GM23248 (cell line): Measurements from ENCODE around the gene ERC1. TPM values are rescaled to one million over a fixed set of nuclear protein-coding genes. Genes with fewer than 3 reads are reported as not detected.

ENCODE experiments used
- DNase-seq: peaks from one replicate; pipeline ENCODE4 v3.0.0-alpha.2; 2015
- H2AFZ ChIP-seq: fragments of 200-600 bp; sonication (generic); 2 replicates; pipeline ENCODE4 v1.6.1; 2016; ENCODE audit warnings: antibody characterized with exemption
- H3F3A ChIP-seq: fragments of 200-600 bp; sonication (generic); 2 replicates; pipeline ENCODE4 v1.6.1; 2016; ENCODE audit warnings: mild to moderate bottlenecking, antibody characterized with exemption, mixed run types; ENCODE audit not compliant: insufficient read depth
- H3K27ac ChIP-seq: fragments of 200-600 bp; sonication (generic); 2 replicates; pipeline ENCODE4 v1.5.1; 2016; ENCODE audit warnings: mild to moderate bottlenecking
- H3K27me3 ChIP-seq: fragments of 200-600 bp; sonication (generic); replicated peaks from 2 replicates; pipeline ENCODE4 v1.6.1; 2016; ENCODE audit warnings: mild to moderate bottlenecking; ENCODE audit not compliant: insufficient read depth
- H3K36me3 ChIP-seq: fragments of 200-600 bp; sonication (generic); 2 replicates; pipeline ENCODE4 v1.6.1; 2016; ENCODE audit warnings: low read depth, mild to moderate bottlenecking
- H3K4me1 ChIP-seq: fragments of 200-600 bp; sonication (generic); 2 replicates; pipeline ENCODE4 v1.6.1; 2016; ENCODE audit warnings: mild to moderate bottlenecking; ENCODE audit not compliant: insufficient read depth
- H3K4me2 ChIP-seq: fragments of 200-600 bp; sonication (generic); one replicate; pipeline ENCODE4 v1.6.1; 2016; ENCODE audit warnings: mild to moderate bottlenecking; ENCODE audit not compliant: unreplicated experiment
- H3K4me3 ChIP-seq: fragments of 200-600 bp; sonication (generic); 2 replicates; pipeline ENCODE4 v1.5.1; 2016; ENCODE audit warnings: mild to moderate bottlenecking
- H3K79me2 ChIP-seq: fragments of 200-600 bp; sonication (generic); 2 replicates; pipeline ENCODE4 v1.6.1; 2016; ENCODE audit warnings: mild to moderate bottlenecking; ENCODE audit not compliant: insufficient read depth
- H3K9ac ChIP-seq: fragments of 200-600 bp; sonication (generic); 2 replicates; pipeline ENCODE4 v1.6.1; 2016; ENCODE audit warnings: mild to moderate bottlenecking
- H3K9me2 ChIP-seq: fragments of 200-600 bp; sonication (generic); 2 replicates; pipeline ENCODE4 v1.6.1; 2016; ENCODE audit warnings: mixed run types, mild to moderate bottlenecking, moderate library complexity; ENCODE audit not compliant: insufficient read depth
- H3K9me3 ChIP-seq: fragments of 200-600 bp; sonication (generic); one replicate; pipeline ENCODE4 v1.6.1; 2017; ENCODE audit warnings: low read depth
- H4K20me1 ChIP-seq: fragments of 200-600 bp; sonication (generic); 2 replicates; pipeline ENCODE4 v1.6.0; 2016; ENCODE audit not compliant: insufficient read depth
- EZH2 ChIP-seq: fragments of 200-600 bp; sonication (generic); IDR thresholded peaks from 2 replicates; pipeline ENCODE4 v1.6.1; 2018; ENCODE audit warnings: antibody characterized with exemption, mild to moderate bottlenecking; ENCODE audit not compliant: insufficient read depth, poor library complexity, severe bottlenecking
- EZH2phosphoT487 ChIP-seq: fragments of 200-600 bp; sonication (generic); IDR thresholded peaks from 2 replicates; pipeline ENCODE4 v1.6.1; 2018; ENCODE audit warnings: antibody characterized with exemption, moderate library complexity, mild to moderate bottlenecking, low read depth; ENCODE audit not compliant: insufficient read depth
- WGBS, 2 experiments: methylation state at CpG; one replicate each; pipeline ENCODE4 v1.1.6; 2015 to 2017; ENCODE audit warnings: low lambda C conversion rate in 2 of 2, low coverage in 1 of 2; ENCODE audit errors: missing lambda C conversion rate in 2 of 2; 5-methylcytosine and 5-hydroxymethylcytosine counted together
- in situ Hi-C: fragments of 300-500 bp; cut with MboI; formaldehyde crosslinking; loops from 2 replicates; pipeline ENCODE4 v1.15.0; 2020
- polyA plus RNA-seq: library from polyadenylated mRNA; unstranded; fragments of >200 nt; fragmentation: Nextera tagmentation; extraction: Ambion mirVana; gene quantifications from 2 replicates; pipeline ENCODE4 v1.2.1, GENCODE V29; 2016
- total RNA-seq: library from RNA; depleted of rRNA; stranded (reverse); fragments of >200 nt; shearing (Covaris generic); gene quantifications from 2 replicates; pipeline ENCODE4 v1.2.3, GENCODE V29; 2014

ERC1 gene
- total and polyA plus RNA-seq, 2 experiments from 2014 or later = 21.5 to 23.3 TPM

- H3K27ac ChIP-seq = peak overlapping the region; percentile 70
- peak overlapping the region; percentile 37; the same call in 1 of the 2 replicates for H3K9ac ChIP-seq
- in situ Hi-C loops = loop anchor here (10.0 kb wide), 1 partner anchor 469 kb away; no protein-coding TSS in a partner anchor
Measured at GRCh38 chr12:1115484-1116231, 124.6 kb downstream of the ERC1 start.

GRCh38 chr12:1117371-1117770, 126.3 kb downstream of the ERC1 start:
- H3K9me2 ChIP-seq = no peaks in the 10 kb centered on the region
- peaks cover 37% of the 10 kb centered on the region for H3F3A ChIP-seq
- no peak overlapping the region for H3K27ac ChIP-seq
- peak; percentile 41 for DNase-seq
- peaks cover 28% of the 10 kb centered on the region for H3K4me1 ChIP-seq
- in situ Hi-C loops = loop anchor here (10.0 kb wide), 1 partner anchor 467 kb away; no protein-coding TSS in a partner anchor
- H4K20me1 ChIP-seq = no peaks in the 10 kb centered on the region
- H2AFZ ChIP-seq = no peak overlapping the region
- H3K9me3 ChIP-seq = no peaks in the 10 kb centered on the region
- no peak overlapping the region for H3K4me3 ChIP-seq
- no peak overlapping the region for H3K4me2 ChIP-seq
- 65 to 67% methylated on average over 6 of the region's 6 CpGs for WGBS, 2 experiments
- H3K36me3 ChIP-seq = peaks cover 4% of the 10 kb centered on the region; the same call in 1 of the 2 replicates
- H3K79me2 ChIP-seq = peaks cover 35% of the 10 kb centered on the region
- H3K27me3 ChIP-seq = no peaks in the 10 kb centered on the region
- no peak overlapping the region for H3K9ac ChIP-seq
- no peak for TF ChIP-seq EZH2
- TF ChIP-seq EZH2phosphoT487 = no peak

More at GRCh38 chr12:1115484-1116231, 124.6 kb downstream of the ERC1 start:
- Histone ChIP-seq H3K4me2 (peak overlapping the region; percentile 66), H3K27me3 (no peaks in the 10 kb centered on the region), H3F3A (peaks cover 37% of the 10 kb centered on the region), H3K4me1 (peaks cover 28% of the 10 kb centered on the region), H3K36me3 (peaks cover 4% of the 10 kb centered on the region; the same call in 1 of the 2 replicates), H3K9me3 (no peaks in the 10 kb centered on the region), H4K20me1 (no peaks in the 10 kb centered on the region), H3K79me2 (peaks cover 37% of the 10 kb centered on the region), H2AFZ (no peak overlapping the region), H3K9me2 (no peaks in the 10 kb centered on the region), H3K4me3 (peak overlapping the region; percentile 50)
- DNase-seq = peak; percentile 79
- 23 to 35% methylated on average over 4 of the region's 4 CpGs for WGBS, 2 experiments
- TF ChIP-seq EZH2 (no peak), EZH2phosphoT487 (no peak)

DNA sequence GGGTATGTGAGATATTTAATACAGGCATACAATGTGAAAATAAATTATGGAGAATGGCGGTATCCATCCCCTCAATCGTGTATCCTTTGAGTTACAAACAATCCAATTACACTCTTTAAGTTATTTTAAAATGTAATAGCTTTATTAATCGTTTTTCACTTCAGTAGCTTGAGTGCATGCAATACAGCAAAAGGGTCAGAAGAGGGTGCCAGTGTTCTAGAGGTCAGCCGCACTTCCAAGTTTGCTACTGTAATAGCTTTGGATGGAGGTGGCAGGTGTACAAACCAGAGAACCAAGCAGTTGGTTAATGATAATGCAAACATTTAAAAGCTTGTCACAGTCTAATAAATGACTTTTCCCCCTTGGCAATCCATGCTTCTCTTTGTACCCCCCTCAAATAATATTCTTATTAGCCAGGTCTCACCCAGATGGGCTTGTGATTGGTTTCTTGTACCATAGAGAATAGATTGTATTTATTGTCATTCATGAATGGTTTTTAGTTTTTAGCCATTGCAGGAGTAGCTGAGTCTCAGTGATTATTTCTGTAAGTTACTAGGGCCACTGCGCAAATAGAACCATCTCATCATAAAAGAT, 127.0 kb downstream of the ERC1 start:
- H3K4me3 ChIP-seq = no peak overlapping the region
- peaks cover 33% of the 10 kb centered on the region for H3K79me2 ChIP-seq
- peaks cover 37% of the 10 kb centered on the region for H3F3A ChIP-seq
- H3K9me3 ChIP-seq = no peaks in the 10 kb centered on the region
- peaks cover 4% of the 10 kb centered on the region; the same call in 1 of the 2 replicates for H3K36me3 ChIP-seq
- no peaks in the 10 kb centered on the region for H4K20me1 ChIP-seq
- no peaks in the 10 kb centered on the region for H3K27me3 ChIP-seq
- WGBS, 2 experiments = 17 to 18% methylated on average over 5 of the region's 5 CpGs
- in situ Hi-C loops = loop anchor here (10.0 kb wide), 1 partner anchor 467 kb away; no protein-coding TSS in a partner anchor
- H3K9me2 ChIP-seq = no peaks in the 10 kb centered on the region
- H3K9ac ChIP-seq = no peak overlapping the region
- H3K4me1 ChIP-seq = peaks cover 28% of the 10 kb centered on the region
- no peak overlapping the region for H3K4me2 ChIP-seq
- no peak overlapping the region for H3K27ac ChIP-seq
- TF ChIP-seq EZH2 (no peak), EZH2phosphoT487 (no peak)
- no peak overlapping the region for H2AFZ ChIP-seq
- peak; percentile 75 for DNase-seq

DNA sequence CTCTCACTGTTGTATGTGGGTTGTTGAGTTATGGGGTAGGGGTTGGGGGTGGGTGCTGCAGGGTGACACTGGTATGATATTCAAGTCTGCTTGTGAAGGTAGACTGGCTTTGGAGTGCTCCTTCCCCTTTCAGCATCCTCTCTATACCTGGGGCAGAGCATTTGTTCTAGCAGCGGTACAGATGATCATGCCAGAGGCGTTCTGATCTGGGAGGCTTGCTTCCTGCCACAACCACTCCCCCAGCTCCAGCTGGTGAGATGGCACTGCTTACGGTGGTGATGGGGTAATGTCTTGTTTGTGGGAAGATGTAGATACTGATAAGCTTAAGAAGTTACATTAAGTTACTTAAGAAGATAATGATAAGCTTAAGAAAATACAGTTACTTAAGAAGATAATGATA, 131.8 kb downstream of the ERC1 start:
- Histone ChIP-seq H3K36me3 (no peaks in the 10 kb centered on the region), H4K20me1 (no peaks in the 10 kb centered on the region), H3K27me3 (no peaks in the 10 kb centered on the region), H3K9me2 (no peaks in the 10 kb centered on the region), H3K9ac (no peak overlapping the region), H3F3A (peaks cover under 1% of the 10 kb centered on the region; the same call in 1 of the 2 replicates), H3K9me3 (no peaks in the 10 kb centered on the region), H3K4me2 (no peak overlapping the region), H3K4me3 (no peak overlapping the region), H3K4me1 (peaks cover 2% of the 10 kb centered on the region), H3K27ac (no peak overlapping the region), H3K79me2 (peaks cover 22% of the 10 kb centered on the region), H2AFZ (no peak overlapping the region)
- DNase-seq = no peak
- 90 to 99% methylated on average over 3 of the region's 3 CpGs for WGBS, 2 experiments
- TF ChIP-seq EZH2 = no peak
- no peak for TF ChIP-seq EZH2phosphoT487
- in situ Hi-C loops = no loop called here
